GM12892 (cell line): ENCODE measurements around the gene FANCC.

Source experiments
- POLR2A ChIP-seq: IDR thresholded peaks from 2 replicates; pipeline ENCODE4 v1.6.1; 2011; ENCODE audit warnings: low read depth, low read length, control low read depth
- POLR2AphosphoS5 ChIP-seq: IDR thresholded peaks from 2 replicates; pipeline ENCODE4 v1.6.1; 2011; ENCODE audit warnings: low read depth, low read length, control low read depth

GRCh38 chr9:95338243-95338642 is 20.7 kb upstream of the FANCC start:
- TF ChIP-seq POLR2A (no peak), POLR2AphosphoS5 (no peak)
